Tibial artery (tissue), 4 donors: Measurements from ENCODE around the gene SNX10.

Experiments
- DNase-seq, 2 donors: peaks; one replicate each; pipeline ENCODE4 v3.0.0-alpha.2; 2019
- H3K27ac ChIP-seq, 2 donors: fragments of 200-600 bp; sonication (generic) in 1 of 2; 1 replicate in 1 of 2; 2 replicates in 1 of 2; pipeline ENCODE4 v1.5.1; 2018 to 2019; ENCODE audit warnings: mild to moderate bottlenecking in 1 of 2
- H3K27me3 ChIP-seq, 2 donors: fragments of 200-600 bp; sonication (generic) in 1 of 2; one replicate each; pipeline versions ENCODE4 v1.5.1 to v1.6.0; 2016 to 2019
- H3K36me3 ChIP-seq, 3 donors: fragments of 200-600 bp; sonication (generic) in 2 of 3; one replicate each; pipeline ENCODE4 v1.5.1; 2016 to 2019; ENCODE audit warnings: mild to moderate bottlenecking in 2 of 3
- H3K4me1 ChIP-seq, 4 donors: fragments of 200-600 bp; sonication (generic) in 2 of 4; 1 replicate in 3 of 4; 2 replicates in 1 of 4; pipeline ENCODE4 v1.5.1; 2016 to 2019
- H3K4me3 ChIP-seq, 2 donors: fragments of 200-600 bp; sonication (generic) in 1 of 2; 1 replicate in 1 of 2; 2 replicates in 1 of 2; pipeline ENCODE4 v1.5.1; 2018 to 2019; ENCODE audit warnings: mild to moderate bottlenecking in 2 of 2
- H3K9me3 ChIP-seq, 3 donors: fragments of 200-600 bp; sonication (generic) in 1 of 3; one replicate each; pipeline ENCODE4 v1.5.1; 2016 to 2019
- intact Hi-C: fragments of 100-400 bp; cut with DNase I; formaldehyde crosslinking; loops from one replicate; pipeline ENCODE4 v1.15.0; 2023; ENCODE audit warnings: low total_unique reads
- TF ChIP-seq, protein P1 (sequence below), 2 experiments: fragments of 200-600 bp in 1 of 2; fragments of 450-650 bp in 1 of 2; IDR thresholded peaks; one replicate each; pipeline ENCODE4 v1.5.1; 2017 to 2019; ENCODE audit warnings: antibody characterized with exemption in 2 of 2, mild to moderate bottlenecking in 1 of 2, moderate library complexity in 1 of 2

SNX10 gene

DNA sequence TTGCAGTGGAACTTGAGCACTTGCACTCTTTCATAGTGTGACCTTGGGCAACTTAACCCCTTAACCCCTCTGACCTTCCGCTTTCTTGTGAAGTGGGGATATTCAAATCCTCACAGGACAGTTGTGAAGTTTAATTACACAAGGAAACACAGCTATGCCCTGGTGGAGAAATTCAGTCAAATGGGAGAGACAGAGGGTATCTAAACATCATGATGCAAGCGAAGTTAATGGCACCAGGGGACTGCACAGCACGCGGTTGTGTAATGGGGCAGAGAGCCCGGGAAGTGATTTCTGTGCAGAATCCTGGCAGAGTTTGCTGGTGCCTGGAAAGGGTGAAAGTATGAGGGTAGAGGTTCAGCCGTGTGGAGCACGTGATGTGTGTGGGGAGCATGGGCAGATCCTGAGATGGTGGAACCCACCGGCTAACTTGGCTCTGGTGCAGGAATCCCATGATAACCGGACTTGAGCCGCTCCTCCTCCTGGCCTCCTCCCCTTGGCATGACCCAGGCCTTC is 51.7 kb downstream of the SNX10 start:
- TF ChIP-seq, protein P1, sequence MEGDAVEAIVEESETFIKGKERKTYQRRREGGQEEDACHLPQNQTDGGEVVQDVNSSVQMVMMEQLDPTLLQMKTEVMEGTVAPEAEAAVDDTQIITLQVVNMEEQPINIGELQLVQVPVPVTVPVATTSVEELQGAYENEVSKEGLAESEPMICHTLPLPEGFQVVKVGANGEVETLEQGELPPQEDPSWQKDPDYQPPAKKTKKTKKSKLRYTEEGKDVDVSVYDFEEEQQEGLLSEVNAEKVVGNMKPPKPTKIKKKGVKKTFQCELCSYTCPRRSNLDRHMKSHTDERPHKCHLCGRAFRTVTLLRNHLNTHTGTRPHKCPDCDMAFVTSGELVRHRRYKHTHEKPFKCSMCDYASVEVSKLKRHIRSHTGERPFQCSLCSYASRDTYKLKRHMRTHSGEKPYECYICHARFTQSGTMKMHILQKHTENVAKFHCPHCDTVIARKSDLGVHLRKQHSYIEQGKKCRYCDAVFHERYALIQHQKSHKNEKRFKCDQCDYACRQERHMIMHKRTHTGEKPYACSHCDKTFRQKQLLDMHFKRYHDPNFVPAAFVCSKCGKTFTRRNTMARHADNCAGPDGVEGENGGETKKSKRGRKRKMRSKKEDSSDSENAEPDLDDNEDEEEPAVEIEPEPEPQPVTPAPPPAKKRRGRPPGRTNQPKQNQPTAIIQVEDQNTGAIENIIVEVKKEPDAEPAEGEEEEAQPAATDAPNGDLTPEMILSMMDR (IDR thresholded peaks at IDR 0.05), result no peak

DNA sequence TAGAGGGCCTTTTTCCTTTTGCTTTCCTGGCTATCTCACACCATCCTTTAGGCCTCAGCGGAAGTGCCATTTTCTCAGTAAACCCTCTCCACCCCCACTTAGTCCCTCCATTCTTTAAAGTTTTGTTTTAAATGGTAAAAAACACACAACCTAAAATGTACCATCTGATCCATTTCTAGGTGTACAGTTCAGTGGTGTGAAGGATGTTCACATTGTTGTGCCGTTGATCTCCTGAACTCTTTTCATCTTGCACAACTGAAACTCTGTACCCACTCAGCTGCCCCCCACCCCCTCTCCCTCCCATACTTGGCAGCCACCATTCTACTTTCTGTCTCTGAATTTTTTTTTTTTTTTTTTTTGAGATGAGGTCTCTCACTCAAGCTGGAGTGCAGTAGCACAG is 52.2 kb downstream of the SNX10 start:
- no peak for DNase-seq
- TF ChIP-seq, protein P1 (IDR thresholded peaks at IDR 0.05), result no peak
- Histone ChIP-seq H3K36me3 (no peaks in the 10 kb centered on the region), H3K9me3 (no peaks in the 10 kb centered on the region), H3K4me1 (no peaks in the 10 kb centered on the region), H3K27me3 (peaks cover 0 to 17% of the 10 kb centered on the region in 2 donors), H3K4me3 (no peak overlapping the region), H3K27ac (no peak overlapping the region)
- intact Hi-C loops, result no loop called here

More for the DNA sequence above, 51.7 kb downstream of the SNX10 start:
- DNase-seq, result no peak
- intact Hi-C loops, result no loop called here
- Histone ChIP-seq H3K4me3 (no peak overlapping the region), H3K9me3 (no peaks in the 10 kb centered on the region), H3K4me1 (no peaks in the 10 kb centered on the region), H3K27me3 (peaks cover 0 to 14% of the 10 kb centered on the region in 2 donors), H3K27ac (no peak overlapping the region), H3K36me3 (no peaks in the 10 kb centered on the region)

DNA sequence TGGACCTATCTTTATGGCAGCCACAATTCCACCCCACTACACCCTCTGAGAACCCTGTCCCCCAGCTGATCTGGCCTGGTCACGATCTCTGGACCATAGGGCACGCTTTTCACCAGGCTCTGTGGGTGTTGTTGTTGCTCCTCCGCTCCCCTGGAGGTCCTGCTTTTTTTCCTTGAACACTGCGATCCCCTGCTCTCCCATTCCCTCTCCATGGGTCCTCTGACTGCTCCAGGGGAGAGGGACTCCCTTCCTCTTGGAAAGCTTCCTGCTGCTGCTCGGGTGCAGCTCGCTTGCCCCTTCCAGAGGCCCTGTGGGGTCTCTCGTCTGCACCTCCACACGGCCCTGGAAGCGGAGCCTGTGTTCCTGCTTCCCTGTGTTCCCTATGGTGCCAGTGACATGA is 53.5 kb downstream of the SNX10 start:
- H3K27me3 ChIP-seq, result peaks cover 0 to 17% of the 10 kb centered on the region in 2 donors
- intact Hi-C loops, result no loop called here
- H3K4me3 ChIP-seq, result no peak overlapping the region
- no peaks in the 10 kb centered on the region for H3K9me3 ChIP-seq
- H3K4me1 ChIP-seq, result no peaks in the 10 kb centered on the region
- no peak overlapping the region for H3K27ac ChIP-seq
- no peak for DNase-seq
- H3K36me3 ChIP-seq, result no peaks in the 10 kb centered on the region
- TF ChIP-seq, protein P1 (IDR thresholded peaks at IDR 0.05), result no peak

DNA sequence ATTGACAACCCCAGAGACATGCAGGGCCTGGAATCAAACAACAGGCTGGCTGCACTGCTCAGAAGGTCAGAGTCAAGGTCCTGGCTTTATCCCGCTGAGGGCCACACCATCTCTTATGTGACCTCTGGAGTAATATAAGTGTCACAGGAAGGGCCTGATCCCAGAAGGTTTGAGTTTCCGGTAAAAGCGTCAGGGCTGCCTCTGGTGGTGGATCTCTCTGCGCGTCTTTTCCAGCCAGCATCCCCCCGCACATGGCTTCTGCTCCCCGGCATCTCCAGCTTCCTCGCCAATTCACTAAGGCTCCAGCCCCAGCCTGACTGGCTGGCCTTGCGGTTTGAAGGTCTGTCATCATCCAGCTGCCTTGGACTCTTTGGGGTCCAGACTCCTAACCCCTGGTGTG is 54.2 kb downstream of the SNX10 start:
- TF ChIP-seq, protein P1 (IDR thresholded peaks at IDR 0.05), result no peak
- Histone ChIP-seq H3K27me3 (peaks cover 0 to 15% of the 10 kb centered on the region in 2 donors), H3K27ac (no peak overlapping the region), H3K4me1 (no peaks in the 10 kb centered on the region), H3K9me3 (no peaks in the 10 kb centered on the region), H3K4me3 (no peak overlapping the region), H3K36me3 (no peaks in the 10 kb centered on the region)
- no peak for DNase-seq
- intact Hi-C loops, result no loop called here

DNA sequence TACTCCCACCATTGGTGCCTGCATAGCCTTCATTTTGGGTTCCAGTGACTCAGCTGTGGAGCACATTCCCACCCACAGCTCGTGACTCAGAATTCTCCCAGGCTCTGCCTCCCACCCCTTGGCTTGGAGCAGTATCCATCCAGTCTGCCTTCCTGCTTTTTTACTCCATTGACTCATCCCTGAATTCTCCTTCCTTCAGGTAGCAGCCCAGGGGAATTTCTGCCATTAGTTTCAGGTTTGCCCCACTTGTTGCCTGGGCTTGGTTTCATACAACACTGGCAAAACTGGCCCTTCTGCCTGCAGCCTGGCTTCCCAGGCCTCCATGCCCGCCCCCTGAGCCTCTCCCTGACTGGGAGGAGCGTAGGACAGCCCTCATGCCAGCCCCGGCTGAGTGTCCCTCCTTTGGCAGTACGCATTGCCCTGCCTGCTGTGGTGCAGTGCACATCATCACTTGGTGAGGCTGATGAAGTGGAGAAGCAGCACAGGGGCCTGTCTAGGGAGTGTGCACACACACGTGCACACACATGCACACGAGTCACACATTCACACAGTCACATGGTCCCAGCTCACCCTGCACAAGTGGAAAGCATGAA is 55.0 kb downstream of the SNX10 start:
- intact Hi-C loops, result no loop called here
- Histone ChIP-seq H3K36me3 (no peaks in the 10 kb centered on the region), H3K27me3 (peaks cover 0 to 9% of the 10 kb centered on the region in 2 donors), H3K27ac (no peak overlapping the region), H3K9me3 (no peaks in the 10 kb centered on the region), H3K4me3 (no peak overlapping the region), H3K4me1 (no peaks in the 10 kb centered on the region)
- TF ChIP-seq, protein P1 (IDR thresholded peaks at IDR 0.05), result no peak
- DNase-seq, result no peak
